NCI-H187 (cell line): ENCODE measurements around the gene MTHFR.
"Not testable (repeated sequence)": the region's sequence is repeated elsewhere in the genome, so short reads cannot be mapped to it uniquely, and the experiment has no call there.

Experiments
- DNase-seq, 2 experiments: peaks; one replicate each; lab custom pipeline; 2025; lab: John Stamatoyannopoulos, UW

The MTHFR gene

GRCh38 chr1:11833497-11833896, 27.7 kb upstream of the MTHFR start:
- no peak for DNase-seq

DNA sequence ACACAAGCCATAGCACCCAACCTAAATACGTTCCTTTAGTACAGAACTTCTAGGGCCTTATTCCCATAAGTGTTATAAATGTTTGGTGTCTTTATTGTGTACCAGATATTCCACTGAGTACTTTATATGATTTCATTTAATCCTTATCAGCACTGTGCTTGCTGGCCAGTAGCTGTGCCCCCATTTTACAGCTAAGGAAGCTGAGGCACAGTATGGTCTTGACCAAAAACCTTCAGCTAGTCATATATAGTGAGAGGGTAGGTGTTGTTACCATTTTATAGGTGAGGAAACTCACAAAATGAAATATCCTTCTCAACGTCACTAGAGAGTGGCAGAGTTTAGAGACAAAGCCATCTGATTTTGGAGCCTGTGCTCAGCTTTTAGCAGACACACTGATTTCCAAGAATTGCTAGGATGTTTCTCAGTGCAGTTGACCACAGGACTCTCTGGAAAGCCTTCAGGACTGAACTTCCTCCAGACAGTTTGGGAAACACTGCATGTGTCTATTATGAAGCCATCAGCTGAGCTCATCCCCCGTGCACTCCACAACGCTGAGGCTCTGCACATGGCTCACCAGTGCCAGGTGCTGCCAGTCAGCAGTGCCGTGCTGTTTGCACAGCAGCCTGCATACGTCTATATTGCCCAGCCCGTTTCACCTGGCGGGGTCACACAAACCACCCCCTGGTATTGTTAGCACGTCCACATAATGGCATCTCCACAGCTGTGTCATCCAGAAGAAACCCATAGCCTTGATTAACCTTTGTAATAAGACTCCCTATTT, 26.4 kb upstream of the MTHFR start:
- DNase-seq = no peak

GRCh38 chr1:11828511-11828910, 22.7 kb upstream of the MTHFR start:
- no peak for DNase-seq

GRCh38 chr1:11826946-11827345, 21.2 kb upstream of the MTHFR start:
- DNase-seq = no peak

GRCh38 chr1:11825131-11825530, 19.4 kb upstream of the MTHFR start:
- no peak for DNase-seq

GRCh38 chr1:11823366-11824137, 17.8 kb upstream of the MTHFR start:
- no peak for DNase-seq

- DNase-seq = no peak
Measured at GRCh38 chr1:11822091-11822490, 16.3 kb upstream of the MTHFR start.

- no peak for DNase-seq
Measured at GRCh38 chr1:11817192-11817591, 11.4 kb upstream of the MTHFR start.

- no peak for DNase-seq
Measured at GRCh38 chr1:11813021-11813420, 7.3 kb upstream of the MTHFR start.

DNA sequence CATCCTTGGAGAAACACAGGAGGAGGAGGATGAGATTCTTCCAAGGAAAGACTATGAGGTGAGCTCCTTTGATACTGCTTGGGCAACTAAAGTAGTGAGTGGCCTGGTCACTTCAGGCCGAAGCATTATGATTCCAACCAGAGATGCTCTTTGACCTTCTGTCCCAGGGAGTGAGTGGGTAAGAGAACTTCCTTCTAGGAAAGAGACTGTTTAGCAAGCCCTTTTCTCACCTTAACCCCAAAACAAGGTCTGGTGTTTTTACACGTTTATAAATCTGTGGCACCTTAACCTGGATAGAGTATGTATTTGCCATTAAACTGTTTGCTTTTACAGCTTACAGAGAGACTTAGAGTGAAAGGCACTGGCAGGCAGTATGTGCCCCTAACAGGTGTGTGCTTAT, 1.4 kb upstream of the MTHFR start:
- DNase-seq = no peak

GRCh38 chr1:11806307-11806936, 658 bp upstream of the MTHFR start:
- DNase-seq = peak in 1 of 2 experiments; percentile 73

- DNase-seq = no peak
Measured at GRCh38 chr1:11804666-11805421, 920 bp downstream of the MTHFR start.

GRCh38 chr1:11803924-11804665, 1.7 kb downstream of the MTHFR start:
- DNase-seq = not testable (repeated sequence)

GRCh38 chr1:11802973-11803885, 2.5 kb downstream of the MTHFR start:
- peak; percentile 38 to 74 for DNase-seq

GRCh38 chr1:11802616-11802972, 3.2 kb downstream of the MTHFR start:
- no peak for DNase-seq

- DNase-seq = no peak
Measured at GRCh38 chr1:11800756-11801433, 4.9 kb downstream of the MTHFR start.

GRCh38 chr1:11800391-11800755, 5.4 kb downstream of the MTHFR start:
- no peak for DNase-seq

- no peak for DNase-seq
Measured at GRCh38 chr1:11799896-11800295, 5.9 kb downstream of the MTHFR start.

DNA sequence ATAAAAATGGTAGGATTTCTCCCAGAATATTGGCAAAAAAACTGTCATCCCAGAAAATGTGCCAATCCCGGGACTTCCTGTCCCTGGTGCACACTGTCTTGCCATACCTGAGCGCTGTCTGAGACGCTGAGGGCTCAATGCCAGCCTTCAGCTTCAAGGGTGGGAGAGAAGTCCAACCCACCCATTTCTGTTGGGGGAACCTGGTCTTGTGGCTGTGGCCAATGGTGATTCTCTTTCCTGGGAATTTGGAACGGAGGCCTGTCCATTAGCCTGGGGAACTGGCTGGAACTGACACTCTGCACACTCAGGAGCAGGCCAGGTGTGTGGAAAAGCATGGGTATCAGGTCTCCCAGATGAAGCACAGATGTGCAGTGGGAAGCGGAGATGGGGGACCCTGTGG, 6.7 kb downstream of the MTHFR start:
- no peak for DNase-seq
